H1 (cell line): ENCODE measurements around the gene CHAD. TPM values are rescaled to one million over a fixed set of nuclear protein-coding genes. Genes with fewer than 3 reads are reported as not detected.

Experiments used
- CTCF ChIA-PET: fragments of 300-600 bp; sonication (Branson Sonifier 250); formaldehyde crosslinking; loops from one replicate; lab custom pipeline; 2021; ENCODE audit not compliant: partially characterized antibody; lab: Charles Lee
- POLR2A ChIA-PET: fragments of 300-600 bp; sonication (Branson Sonifier 250); formaldehyde crosslinking; loops from one replicate; lab custom pipeline; 2021; ENCODE audit warnings: inconsistent platforms; ENCODE audit not compliant: partially characterized antibody; lab: Charles Lee
- DNase-seq, 2 experiments: peaks; one replicate each; pipeline versions ENCODE4 v3.0.0 to v3.0.0-alpha.2; 2010 to 2022; ENCODE audit warnings: low spot score in 2 of 2, low read depth in 1 of 2, mixed read lengths in 1 of 2
- FAIRE-seq: peaks from 2 replicates; lab custom pipeline; 2011; peaks lifted over from hg19 to GRCh38; lab: Jason Lieb, UNC
- H2AFZ ChIP-seq: 2 replicates; pipeline ENCODE4 v1.8.1; 2012; ENCODE audit warnings: low read length, inconsistent platforms
- H2AK5ac ChIP-seq: 2 replicates; pipeline ENCODE4 v1.6.1; 2013; ENCODE audit warnings: low read depth, low read length
- H2BK120ac ChIP-seq: replicated peaks from 2 replicates; pipeline ENCODE3; 2013; ENCODE audit warnings: low read depth, low read length, inconsistent platforms
- H2BK12ac ChIP-seq: 2 replicates; pipeline ENCODE4 v1.6.1; 2013; ENCODE audit warnings: low read depth, low read length
- H2BK15ac ChIP-seq: 2 replicates; pipeline ENCODE4 v1.6.1; 2013; ENCODE audit warnings: low read length
- H2BK20ac ChIP-seq: 2 replicates; pipeline ENCODE4 v1.6.1; 2013; ENCODE audit warnings: low read length
- H2BK5ac ChIP-seq: 2 replicates; pipeline ENCODE4 v1.6.1; 2013; ENCODE audit warnings: low read depth, low read length
- H3K14ac ChIP-seq: 2 replicates; pipeline ENCODE4 v1.6.1; 2013; ENCODE audit warnings: inconsistent platforms; ENCODE audit not compliant: insufficient read length
- H3K18ac ChIP-seq: 2 replicates; pipeline ENCODE4 v1.6.1; 2013; ENCODE audit warnings: low read length; ENCODE audit errors: extremely low read depth
- H3K23ac ChIP-seq: 2 replicates; pipeline ENCODE4 v1.6.1; 2013; ENCODE audit warnings: inconsistent platforms; ENCODE audit not compliant: insufficient read length
- H3K23me2 ChIP-seq: 2 replicates; pipeline ENCODE4 v1.6.1; 2013; ENCODE audit warnings: low read depth, low read length
- H3K27ac ChIP-seq: 2 replicates; pipeline ENCODE4 v1.6.1; 2011; ENCODE audit warnings: low read depth, low read length, inconsistent platforms
- H3K27me3 ChIP-seq, 4 experiments: replicated peaks in 1 of 4; 1 replicate in 1 of 4; 2 replicates in 3 of 4; pipeline versions ENCODE4 v1.6.1 to v1.8.1; 2011 to 2013; ENCODE audit warnings: low read length in 3 of 4, mild to moderate bottlenecking in 3 of 4, inconsistent platforms in 2 of 4, mixed read lengths in 2 of 4, moderate library complexity in 1 of 4; ENCODE audit not compliant: control insufficient read depth in 3 of 4, insufficient read depth in 3 of 4; ENCODE audit errors: extremely low read depth in 1 of 4
- H3K36me3 ChIP-seq, 4 experiments: 2 replicates each; pipeline versions ENCODE4 v1.6.1 to v1.8.1; 2011 to 2013; ENCODE audit warnings: mild to moderate bottlenecking in 4 of 4, low read length in 3 of 4, moderate library complexity in 2 of 4, control low read depth in 1 of 4, inconsistent platforms in 1 of 4; ENCODE audit not compliant: insufficient read depth in 4 of 4, control insufficient read depth in 2 of 4
- H3K4ac ChIP-seq: replicated peaks from 2 replicates; pipeline ENCODE3; 2013; ENCODE audit warnings: low read length, low read depth, mixed read lengths, inconsistent platforms; ENCODE audit not compliant: insufficient read length
- H3K4me1 ChIP-seq, 4 experiments: replicated peaks in 1 of 4; 1 replicate in 1 of 4; 2 replicates in 3 of 4; pipeline versions ENCODE4 v1.6.1 to v1.8.1; 2011 to 2013; ENCODE audit warnings: low read length in 3 of 4, inconsistent platforms in 2 of 4, mixed read lengths in 1 of 4; ENCODE audit not compliant: insufficient read depth in 4 of 4, control insufficient read depth in 3 of 4
- H3K4me2 ChIP-seq, 2 experiments: 2 replicates each; pipeline versions ENCODE4 v1.6.1 to v1.8.1; 2011 to 2013; ENCODE audit warnings: low read depth in 2 of 2, low read length in 2 of 2, control low read depth in 1 of 2, inconsistent platforms in 1 of 2, mild to moderate bottlenecking in 1 of 2; ENCODE audit not compliant: insufficient read depth in 1 of 2
- H3K4me3 ChIP-seq, 4 experiments: fragments of 200-600, 300-600 bp in 1 of 4; sonication (generic), shearing (Covaris generic), sonication (Bioruptor Twin) in 1 of 4; 2 replicates each; pipeline versions ENCODE4 v1.5.1 to v1.8.1; 2011 to 2016; ENCODE audit warnings: low read length in 4 of 4, low read depth in 3 of 4, control low read depth in 2 of 4, inconsistent platforms in 2 of 4, mild to moderate bottlenecking in 2 of 4, mixed read lengths in 1 of 4, moderate library complexity in 1 of 4; ENCODE audit not compliant: insufficient read depth in 2 of 4; ENCODE audit errors: extremely low read depth in 1 of 4
- H3K56ac ChIP-seq: replicated peaks from 2 replicates; pipeline ENCODE3; 2013; ENCODE audit warnings: low read depth, mild to moderate bottlenecking, mixed read lengths, low read length, inconsistent platforms; ENCODE audit not compliant: insufficient read length
- H3K79me1 ChIP-seq: 2 replicates; pipeline ENCODE4 v1.6.1; 2013; ENCODE audit warnings: low read depth, low read length, control low read depth
- H3K79me2 ChIP-seq, 2 experiments: 2 replicates each; pipeline versions ENCODE4 v1.6.1 to v1.8.1; 2012 to 2013; ENCODE audit warnings: low read length in 2 of 2, mild to moderate bottlenecking in 2 of 2, inconsistent platforms in 1 of 2; ENCODE audit not compliant: insufficient read depth in 2 of 2, control insufficient read depth in 1 of 2
- H3K9ac ChIP-seq, 4 experiments: replicated peaks in 1 of 4; 1 replicate in 1 of 4; 2 replicates in 3 of 4; pipeline versions ENCODE4 v1.6.1 to v1.8.1; 2011 to 2013; ENCODE audit warnings: low read depth in 3 of 4, low read length in 3 of 4, control low read depth in 2 of 4, mild to moderate bottlenecking in 2 of 4, moderate library complexity in 2 of 4, inconsistent platforms in 1 of 4; ENCODE audit errors: extremely low read depth in 1 of 4
- H3K9me3 ChIP-seq, 2 experiments: 2 replicates each; pipeline versions ENCODE4 v1.6.1 to v1.8.1; 2012 to 2013; ENCODE audit warnings: mild to moderate bottlenecking in 2 of 2, moderate library complexity in 2 of 2, control low read depth in 1 of 2, inconsistent platforms in 1 of 2, low read depth in 1 of 2, low read length in 1 of 2, mixed read lengths in 1 of 2; ENCODE audit not compliant: insufficient read depth in 2 of 2
- H4K20me1 ChIP-seq, 2 experiments: replicated peaks in 1 of 2; 2 replicates each; pipeline versions ENCODE3 to v1.8.1; 2011 to 2013; ENCODE audit warnings: inconsistent platforms in 2 of 2, low read length in 2 of 2, mild to moderate bottlenecking in 1 of 2; ENCODE audit not compliant: insufficient read depth in 2 of 2, control insufficient read depth in 1 of 2
- H4K5ac ChIP-seq: 2 replicates; pipeline ENCODE4 v1.6.1; 2013; ENCODE audit warnings: low read length, low read depth, mixed read lengths, inconsistent platforms; ENCODE audit not compliant: insufficient read length
- H4K8ac ChIP-seq: 2 replicates; pipeline ENCODE4 v1.8.0; 2013; ENCODE audit warnings: mild to moderate bottlenecking, moderate library complexity, low read length, inconsistent platforms; ENCODE audit not compliant: insufficient read depth; ENCODE audit errors: extremely low read depth
- H4K91ac ChIP-seq: replicated peaks from 2 replicates; pipeline ENCODE3; 2013; ENCODE audit warnings: low read length, mixed read lengths, inconsistent platforms; ENCODE audit not compliant: insufficient read length
- EP300 ChIP-seq, 2 experiments: IDR thresholded peaks; 1 replicate in 1 of 2; 2 replicates in 1 of 2; pipeline ENCODE4 v1.6.1; 2011 to 2012; ENCODE audit warnings: low read depth in 2 of 2, low read length in 2 of 2, mild to moderate bottlenecking in 2 of 2, borderline replicate concordance in 1 of 2, inconsistent platforms in 1 of 2, moderate library complexity in 1 of 2
- RFX5 ChIP-seq: IDR thresholded peaks from 2 replicates; pipeline ENCODE4 v1.6.1; 2011; ENCODE audit warnings: low read depth, low read length, improper control_type of control experiment, borderline replicate concordance
- YY1 ChIP-seq: IDR thresholded peaks from 2 replicates; pipeline ENCODE4 v1.6.1; 2011; ENCODE audit warnings: low read depth, mild to moderate bottlenecking, low read length
- WGBS, 2 experiments: shearing (Covaris generic) in 1 of 2; methylation state at CpG; one replicate each; pipeline versions ENCODE4 v1.1.6 to v1.1.7; 2013 to 2015; ENCODE audit warnings: low lambda C conversion rate in 2 of 2, mixed read lengths in 2 of 2, inconsistent platforms in 1 of 2, low coverage in 1 of 2, missing lambda C conversion rate in 1 of 2; ENCODE audit not compliant: insufficient replicate concordance in 2 of 2, insufficient coverage in 1 of 2, insufficient read length in 1 of 2; ENCODE audit errors: extremely low coverage in 1 of 2, missing lambda C conversion rate in 1 of 2; 5-methylcytosine and 5-hydroxymethylcytosine counted together
- polyA plus RNA-seq, 7 experiments: library from polyadenylated mRNA; depleted of rRNA in 3 of 7; stranded (reverse) in 5 of 7; unstranded in 2 of 7; fragments of >200 nt in 5 of 7; fragments of 200-250 nt in 2 of 7; gene quantifications; 1 replicate in 5 of 7; 2 replicates in 1 of 7; 4 replicates in 1 of 7; pipeline versions ENCODE4 v1.2.1 to v1.2.3, GENCODE V29; 2011 to 2013; ENCODE audit warnings: missing spikeins in 2 of 7, mixed read lengths in 2 of 7
- total RNA-seq: library from RNA; stranded (reverse); fragmentation: NEBNext Ultra II Directional; extraction: Animal tissue kit (Norgen Biotek cat#: 25700); gene quantifications from 2 replicates; pipeline ENCODE4 v1.2.1, GENCODE V29; 2021

The CHAD gene
- total and polyA plus RNA-seq, 2 of the 8 experiments (the other 6 are each of a cell fraction or from before 2014, with no cell fraction given): 0.03 TPM; not detected in 1

DNA sequence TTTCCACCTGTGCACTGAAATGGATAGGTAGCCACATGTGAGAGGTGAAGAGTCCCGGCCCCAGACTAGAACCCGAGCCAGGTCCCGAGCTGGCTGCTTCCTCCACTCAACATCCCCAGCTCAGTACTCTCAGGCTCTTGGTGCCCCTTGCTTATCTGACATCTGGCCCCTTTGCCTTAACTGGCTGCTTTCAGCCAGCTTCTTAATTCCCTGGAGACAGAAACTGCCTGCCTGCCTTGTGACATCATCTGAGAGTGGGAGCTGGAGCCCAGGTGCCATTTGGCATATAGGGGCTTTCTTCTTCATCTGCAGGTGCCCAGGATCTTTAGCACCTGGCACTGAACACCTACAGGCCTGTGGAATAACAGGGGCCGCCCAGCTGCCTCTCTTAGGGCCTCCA, 8.9 kb downstream of the CHAD start:
- no peak overlapping the region for H4K5ac ChIP-seq
- ChIA-PET POLR2A (interaction anchor here (0.9 kb wide), 1 partner anchor 8 kb away, joined by 3 read pairs; no protein-coding TSS in a partner anchor), CTCF (interaction anchor here (0.7 to 4.1 kb wide), 2 partner anchors 13 to 63 kb away, joined by 3 to 22 read pairs; partner anchors contain the start of gene LRRC59)
- H2BK20ac ChIP-seq: no peak overlapping the region
- H2BK15ac ChIP-seq: no peak overlapping the region
- no peak overlapping the region for H3K4me3 ChIP-seq
- H3K4ac ChIP-seq: no peak overlapping the region
- H2BK12ac ChIP-seq: no peak overlapping the region
- 81% methylated on average over 4 of the region's 4 CpGs; no CpG with 5 or more reads in 1 of the 2 experiments for WGBS, 2 experiments
- no peak overlapping the region for H4K91ac ChIP-seq
- no peak overlapping the region for H3K23ac ChIP-seq
- H3K9ac ChIP-seq: no peak overlapping the region
- no peak for DNase-seq
- H3K56ac ChIP-seq: no peak overlapping the region
- no peak for FAIRE-seq
- no peak overlapping the region for H2AFZ ChIP-seq
- no peak overlapping the region for H3K4me2 ChIP-seq
- H3K79me2 ChIP-seq: no peaks in the 10 kb centered on the region
- no peak overlapping the region for H4K8ac ChIP-seq
- H3K9me3 ChIP-seq: no peaks in the 10 kb centered on the region
- no peak overlapping the region for H3K18ac ChIP-seq
- no peak overlapping the region for H2BK120ac ChIP-seq
- no peak overlapping the region for H2BK5ac ChIP-seq
- H2AK5ac ChIP-seq: no peak overlapping the region
- no peaks in the 10 kb centered on the region; a peak in 1 of 8 replicates for H3K36me3 ChIP-seq
- H3K4me1 ChIP-seq: no peaks in the 10 kb centered on the region
- H3K23me2 ChIP-seq: no peaks in the 10 kb centered on the region
- H4K20me1 ChIP-seq: peaks cover 0 to 3% of the 10 kb centered on the region in 2 experiments
- H3K79me1 ChIP-seq: no peaks in the 10 kb centered on the region
- H3K14ac ChIP-seq: no peak overlapping the region
- H3K27ac ChIP-seq: no peak overlapping the region
- H3K27me3 ChIP-seq: no peaks in the 10 kb centered on the region
- TF ChIP-seq EP300 (IDR thresholded peaks at IDR 0.05; ENCODE audit: borderline replicate concordance in 1 of 2, low read depth in 2 of 2, low read length in 2 of 2): no peak
- TF ChIP-seq RFX5: no peak
- no peak for TF ChIP-seq YY1
